Fibroblast of skin of right quadriceps (primary cell): ENCODE results near the gene ZBTB37.
"Not testable (repeated sequence)": the region's sequence is repeated elsewhere in the genome, so short reads cannot be mapped to it uniquely, and the experiment has no call there.

Source experiments
- DNase-seq: peaks from one replicate; pipeline ENCODE4 v3.0.0-alpha.2; 2013

Gene ZBTB37

DNA sequence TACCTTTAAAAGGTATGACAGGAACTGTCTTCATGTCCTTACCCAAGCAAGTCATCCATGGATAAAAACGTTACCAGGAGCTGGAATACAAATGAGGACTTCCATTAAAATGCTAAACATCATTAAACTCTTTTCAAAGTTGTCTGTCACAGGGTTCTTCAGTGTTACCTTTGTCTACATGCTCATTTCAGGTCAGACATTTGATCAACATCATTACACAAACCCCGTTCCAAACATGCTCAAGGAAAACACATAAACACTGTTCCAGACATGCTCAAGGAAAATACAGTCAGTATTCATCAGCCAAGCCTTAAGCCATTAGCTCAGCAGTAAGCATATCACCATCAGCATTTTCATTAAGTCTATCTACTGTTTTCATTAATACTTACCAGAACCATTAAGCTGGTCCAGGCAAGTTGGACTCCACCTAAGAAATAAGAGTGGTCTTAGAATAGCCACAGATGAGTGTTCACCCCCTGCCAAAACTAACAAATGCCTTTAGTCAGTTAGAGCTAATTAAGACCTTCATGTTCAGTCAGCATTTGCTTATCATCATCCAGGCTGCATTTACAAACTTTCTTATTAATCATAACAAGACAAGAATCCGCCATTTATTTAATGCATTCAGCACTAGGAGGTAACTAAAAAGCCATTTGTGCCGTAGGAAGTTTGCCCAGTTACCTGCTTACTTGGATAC is 2.6 kb upstream of the ZBTB37 start:
- no peak for DNase-seq

GRCh38 chr1:173866413-173867115 is 1.6 kb upstream of the ZBTB37 start:
- no peak for DNase-seq

GRCh38 chr1:173867141-173867752 is 933 bp upstream of the ZBTB37 start:
- DNase-seq = no peak

- DNase-seq = peak; percentile 100
These were observed 371 bp upstream of the ZBTB37 start, which contains the start of gene GAS5 for GRCh38 chr1:173867753-173868265. TSS of gene GAS5 (minus strand) at chr1:173867989.

DNA sequence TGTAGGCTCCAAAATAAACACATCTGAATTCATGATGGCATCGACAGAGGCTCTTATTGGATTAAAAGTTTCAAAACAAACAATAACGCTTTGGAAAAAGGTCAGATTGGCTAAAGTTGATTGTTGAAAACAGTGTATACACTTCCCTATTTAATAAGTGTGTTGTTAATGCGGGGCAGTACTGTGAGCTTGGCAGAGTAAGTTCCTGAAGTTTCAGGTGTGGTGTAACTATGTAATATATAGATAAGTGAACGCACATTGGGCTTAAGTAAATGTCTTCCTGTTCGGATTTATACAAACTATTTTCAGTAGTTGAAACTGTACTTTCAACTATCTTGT is 810 bp downstream of the ZBTB37 start:
- no peak for DNase-seq

DNA sequence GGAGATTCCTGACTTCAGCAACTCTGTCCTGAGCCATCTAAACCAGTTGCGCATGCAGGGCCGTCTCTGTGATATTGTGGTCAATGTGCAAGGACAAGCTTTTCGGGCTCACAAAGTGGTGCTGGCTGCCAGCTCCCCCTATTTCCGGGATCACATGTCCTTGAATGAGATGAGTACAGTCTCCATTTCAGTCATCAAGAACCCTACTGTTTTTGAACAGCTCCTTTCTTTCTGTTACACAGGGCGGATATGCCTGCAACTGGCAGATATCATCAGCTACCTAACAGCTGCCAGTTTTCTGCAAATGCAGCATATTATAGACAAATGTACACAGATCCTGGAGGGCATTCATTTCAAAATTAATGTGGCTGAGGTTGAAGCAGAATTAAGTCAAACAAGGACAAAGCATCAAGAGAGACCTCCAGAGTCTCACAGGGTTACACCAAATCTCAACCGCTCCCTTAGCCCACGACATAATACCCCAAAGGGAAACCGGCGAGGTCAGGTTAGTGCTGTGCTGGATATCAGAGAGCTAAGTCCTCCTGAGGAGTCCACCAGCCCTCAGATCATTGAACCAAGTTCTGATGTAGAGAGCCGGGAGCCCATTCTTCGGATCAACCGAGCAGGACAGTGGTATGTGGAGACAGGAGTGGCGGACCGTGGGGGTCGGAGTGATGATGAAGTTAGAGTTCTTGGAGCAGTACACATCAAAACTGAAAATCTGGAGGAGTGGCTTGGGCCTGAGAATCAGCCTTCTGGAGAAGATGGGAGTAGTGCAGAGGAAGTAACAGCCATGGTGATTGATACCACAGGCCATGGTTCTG is 2.3 kb downstream of the ZBTB37 start:
- no peak for DNase-seq

- DNase-seq = no peak
These were observed 2.9 kb downstream of the ZBTB37 start for GRCh38 chr1:173871091-173871490.

GRCh38 chr1:173871500-173871899 is 3.3 kb downstream of the ZBTB37 start:
- DNase-seq = no peak

GRCh38 chr1:173876732-173877131 is 8.6 kb downstream of the ZBTB37 start:
- DNase-seq = no peak

- no peak for DNase-seq
These were observed 10.1 kb downstream of the ZBTB37 start for GRCh38 chr1:173878251-173878650.

GRCh38 chr1:173881117-173881516 is 12.9 kb downstream of the ZBTB37 start:
- DNase-seq = not testable (repeated sequence)

DNA sequence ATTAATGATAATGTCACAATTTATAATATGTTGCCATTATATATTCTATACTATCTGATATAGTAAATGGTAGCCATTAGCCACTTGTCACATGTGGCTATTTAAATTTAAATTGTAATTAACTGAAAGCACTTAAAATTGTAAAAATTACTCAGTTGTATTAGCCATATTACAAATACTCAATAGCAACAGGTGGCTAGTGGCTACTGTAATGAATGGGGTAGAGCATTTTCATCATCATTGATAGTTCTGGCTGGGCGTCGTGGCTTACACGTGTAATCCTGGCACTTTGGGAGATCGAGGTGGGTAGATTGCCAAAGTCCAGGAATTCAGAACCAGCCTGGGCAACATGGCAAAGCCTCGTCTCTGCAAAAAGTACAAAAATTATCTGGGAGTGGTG is 16.5 kb downstream of the ZBTB37 start:
- DNase-seq = no peak

GRCh38 chr1:173886746-173887611 is 18.8 kb downstream of the ZBTB37 start:
- no peak for DNase-seq

DNA sequence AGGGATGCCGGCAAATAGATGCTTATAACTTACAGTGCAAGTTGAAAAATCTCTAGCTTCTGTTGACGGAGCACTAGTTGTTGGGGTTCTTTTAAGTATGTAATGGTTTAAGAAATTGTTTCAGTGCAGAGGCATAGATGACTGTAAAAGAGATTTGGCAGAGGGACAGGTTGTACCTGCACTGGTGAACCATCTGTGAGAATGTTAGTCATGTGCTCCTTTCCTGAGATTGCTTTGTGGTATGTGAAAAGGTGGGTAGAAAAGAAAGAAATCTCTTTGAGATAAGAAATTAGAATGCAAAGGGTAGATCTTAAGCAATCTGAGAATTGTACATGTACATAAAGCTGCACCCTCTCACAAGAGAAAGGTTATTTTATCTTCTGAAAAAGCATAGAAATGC is 19.4 kb downstream of the ZBTB37 start:
- no peak for DNase-seq

DNA sequence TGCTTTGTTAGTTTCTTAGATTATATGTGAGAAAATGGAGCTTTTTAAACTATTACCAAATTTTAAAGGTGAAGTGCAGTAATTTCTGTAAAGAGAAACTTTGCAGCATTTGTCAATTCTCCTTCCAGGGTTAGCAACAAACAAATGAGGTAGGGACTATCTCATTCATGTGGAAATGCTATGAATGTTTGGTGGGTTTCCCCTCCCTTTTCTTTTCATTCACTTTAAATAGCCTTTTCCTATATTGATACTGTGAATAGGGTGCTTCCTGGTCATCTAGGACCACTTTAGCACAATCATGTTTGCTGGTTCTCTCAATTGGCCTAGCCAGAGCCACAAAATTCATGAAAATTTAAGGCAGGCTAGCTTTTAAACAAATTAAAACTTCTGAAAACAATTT is 20.6 kb downstream of the ZBTB37 start:
- DNase-seq = no peak

DNA sequence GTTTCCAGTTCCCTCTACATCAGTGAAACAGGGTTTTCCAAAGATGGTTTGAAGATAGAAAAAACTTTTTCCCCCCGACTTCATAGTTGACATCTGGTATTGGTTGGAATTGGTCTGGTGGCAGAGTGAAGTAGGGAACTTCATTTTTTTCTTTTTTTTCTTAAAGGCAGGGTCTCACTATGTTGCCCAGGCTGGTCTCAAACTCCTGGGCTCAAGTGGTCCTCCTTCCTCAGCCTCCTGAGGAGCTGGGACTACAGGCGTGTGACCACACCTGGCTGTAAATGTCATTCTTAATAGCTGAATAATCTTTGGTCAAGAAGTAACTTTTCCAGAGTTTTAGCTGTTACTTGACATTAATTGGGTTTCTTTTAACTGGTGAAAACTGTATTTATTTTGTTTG is 21.7 kb downstream of the ZBTB37 start:
- DNase-seq = no peak

DNA sequence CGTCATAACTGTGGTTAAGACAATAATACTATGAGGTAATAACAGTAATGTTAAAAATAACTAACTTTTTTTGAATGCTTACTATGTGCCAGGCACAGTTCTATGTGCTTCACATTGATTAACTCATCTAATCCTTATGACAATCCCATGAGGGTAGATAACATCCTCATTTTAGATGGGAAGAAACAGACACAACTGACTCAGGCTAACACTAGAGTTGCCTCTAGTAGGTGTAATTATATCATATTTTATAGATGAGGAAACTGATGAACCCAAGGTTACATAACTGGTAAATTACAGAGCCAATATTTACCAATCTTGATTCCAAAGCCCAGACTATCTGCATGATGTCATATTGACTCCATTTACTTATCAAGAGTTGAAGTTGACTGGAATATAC is 25.4 kb downstream of the ZBTB37 start:
- no peak for DNase-seq

- no peak for DNase-seq
These were observed 26.0 kb downstream of the ZBTB37 start for GRCh38 chr1:173894189-173894588.

GRCh38 chr1:173900427-173900826 is 32.2 kb downstream of the ZBTB37 start:
- no peak for DNase-seq

DNA sequence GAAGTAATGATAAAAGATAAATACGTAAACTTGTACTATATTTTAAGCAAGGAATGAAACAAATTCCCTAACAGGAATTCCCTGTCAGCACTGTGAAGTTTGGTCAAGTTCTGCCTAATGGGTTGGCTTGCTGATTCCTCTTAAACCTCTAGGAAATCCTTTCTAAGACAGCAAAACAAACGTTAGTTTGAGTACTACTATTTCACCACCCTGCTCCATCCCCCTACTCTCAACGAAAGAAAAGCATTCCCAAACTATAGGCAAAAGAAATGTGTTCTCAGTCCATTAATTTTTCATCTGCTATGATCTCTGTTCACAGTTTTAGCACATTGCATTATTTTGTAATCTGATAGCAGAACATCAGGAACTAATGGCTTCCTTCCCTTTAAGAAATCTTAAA is 32.8 kb downstream of the ZBTB37 start:
- no peak for DNase-seq

DNA sequence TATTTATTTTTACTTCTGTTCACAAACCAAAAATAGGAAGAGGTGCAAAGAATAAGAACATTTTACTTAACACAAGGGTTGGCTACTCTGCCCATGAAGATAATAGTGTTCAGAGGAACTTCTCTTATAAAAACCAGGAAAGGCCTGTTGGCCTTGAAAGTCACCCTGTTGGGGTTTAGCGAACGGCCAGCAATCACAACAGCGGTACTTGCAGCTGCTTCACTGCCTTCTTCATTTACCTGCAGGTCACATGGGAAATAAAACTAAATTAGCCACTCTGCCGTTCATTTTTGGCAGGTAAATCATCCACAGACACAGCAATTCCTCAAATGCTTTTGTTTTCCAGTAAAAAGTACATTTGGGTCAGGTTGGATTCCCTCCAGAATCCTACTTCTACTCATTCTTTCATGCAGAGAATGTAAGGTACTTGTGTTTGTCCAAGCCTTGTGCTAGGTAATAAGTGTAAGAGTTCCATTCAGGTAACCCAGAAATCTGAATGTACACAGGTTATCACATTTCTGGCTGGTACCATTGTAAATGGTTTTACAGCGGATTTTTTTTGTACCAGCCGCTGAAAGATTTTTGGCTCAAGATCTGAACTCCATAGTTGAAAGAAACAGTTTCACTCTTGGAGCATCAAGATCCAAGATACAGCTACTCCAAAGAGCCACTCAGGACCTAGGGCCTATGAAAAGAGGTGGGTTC is 35.8 kb downstream of the ZBTB37 start:
- no peak for DNase-seq

- no peak for DNase-seq
These were observed 44.9 kb downstream of the ZBTB37 start for GRCh38 chr1:173913111-173913510.
